Chondrocyte (in vitro differentiated cells): ENCODE results near the gene FAM180A. TPM values are rescaled to one million over a fixed set of nuclear protein-coding genes. Genes with fewer than 3 reads are reported as not detected.
"Not testable (repeated sequence)": the region's sequence is repeated elsewhere in the genome, so short reads cannot be mapped to it uniquely, and the experiment has no call there.

Source experiments
- DNase-seq: peaks from one replicate; pipeline ENCODE4 v3.0.0; 2021; ENCODE audit warnings: mixed read lengths, low spot score
- H3K27ac Mint-ChIP-seq: one replicate; pipeline ENCODE4 v1.8.0; 2021; ENCODE audit warnings: mild to moderate bottlenecking, moderate library complexity, mixed read lengths; ENCODE audit not compliant: unreplicated experiment
- H3K27me3 Mint-ChIP-seq: 2 replicates; pipeline ENCODE4 v1.8.0; 2021; ENCODE audit warnings: low read depth, mixed read lengths
- H3K36me3 Mint-ChIP-seq: 2 replicates; pipeline ENCODE4 v1.8.0; 2021; ENCODE audit warnings: low read depth, mixed read lengths
- H3K4me1 Mint-ChIP-seq: 2 replicates; pipeline ENCODE4 v1.8.0; 2021; ENCODE audit warnings: low read depth, mild to moderate bottlenecking, mixed read lengths
- H3K4me3 Mint-ChIP-seq: one replicate; pipeline ENCODE4 v1.8.0; 2021; ENCODE audit warnings: mild to moderate bottlenecking, moderate library complexity, mixed read lengths; ENCODE audit not compliant: unreplicated experiment
- H3K9me3 Mint-ChIP-seq: 2 replicates; pipeline ENCODE4 v1.8.0; 2021; ENCODE audit warnings: low read depth, mixed read lengths
- total RNA-seq: library from RNA; stranded (reverse); gene quantifications from 3 replicates; pipeline ENCODE4 v1.2.1, GENCODE V29; 2021
- TF ChIP-seq, protein P1 (sequence below): fragments of 200-600 bp; sonication (generic); IDR thresholded peaks from 2 replicates; pipeline ENCODE4 v1.5.0; 2021; ENCODE audit warnings: antibody characterized with exemption, mild to moderate bottlenecking, moderate library complexity

FAM180A gene
- total RNA-seq, 1 donor from 2014 or later: 0.27 TPM

DNA sequence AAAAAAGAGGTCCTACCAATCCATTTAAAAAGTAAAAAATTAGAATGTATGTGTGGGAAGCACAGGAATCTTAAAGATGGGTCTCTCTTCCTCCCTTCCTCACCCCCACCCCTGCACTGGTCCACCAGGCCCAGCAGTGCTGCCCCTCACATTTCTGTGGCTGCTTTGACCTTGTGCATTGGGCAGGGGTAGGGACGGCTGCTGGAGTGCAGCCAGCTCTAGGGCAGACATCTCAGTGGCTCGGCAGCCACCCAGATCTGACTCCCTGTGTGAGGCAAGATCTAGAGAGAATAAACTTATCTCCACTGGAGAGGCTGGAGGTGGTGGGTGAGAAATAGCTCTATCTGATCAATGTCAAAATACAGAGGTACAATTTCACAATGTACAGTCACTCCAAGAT is 6.7 kb downstream of the FAM180A start:
- DNase-seq: no peak
- TF ChIP-seq, protein P1, sequence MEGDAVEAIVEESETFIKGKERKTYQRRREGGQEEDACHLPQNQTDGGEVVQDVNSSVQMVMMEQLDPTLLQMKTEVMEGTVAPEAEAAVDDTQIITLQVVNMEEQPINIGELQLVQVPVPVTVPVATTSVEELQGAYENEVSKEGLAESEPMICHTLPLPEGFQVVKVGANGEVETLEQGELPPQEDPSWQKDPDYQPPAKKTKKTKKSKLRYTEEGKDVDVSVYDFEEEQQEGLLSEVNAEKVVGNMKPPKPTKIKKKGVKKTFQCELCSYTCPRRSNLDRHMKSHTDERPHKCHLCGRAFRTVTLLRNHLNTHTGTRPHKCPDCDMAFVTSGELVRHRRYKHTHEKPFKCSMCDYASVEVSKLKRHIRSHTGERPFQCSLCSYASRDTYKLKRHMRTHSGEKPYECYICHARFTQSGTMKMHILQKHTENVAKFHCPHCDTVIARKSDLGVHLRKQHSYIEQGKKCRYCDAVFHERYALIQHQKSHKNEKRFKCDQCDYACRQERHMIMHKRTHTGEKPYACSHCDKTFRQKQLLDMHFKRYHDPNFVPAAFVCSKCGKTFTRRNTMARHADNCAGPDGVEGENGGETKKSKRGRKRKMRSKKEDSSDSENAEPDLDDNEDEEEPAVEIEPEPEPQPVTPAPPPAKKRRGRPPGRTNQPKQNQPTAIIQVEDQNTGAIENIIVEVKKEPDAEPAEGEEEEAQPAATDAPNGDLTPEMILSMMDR: no peak
- Mint-ChIP-seq H3K27ac (no peak overlapping the region), H3K27me3 (no peaks in the 10 kb centered on the region), H3K9me3 (no peaks in the 10 kb centered on the region), H3K4me1 (peaks cover 28% of the 10 kb centered on the region), H3K4me3 (no peak overlapping the region), H3K36me3 (no peaks in the 10 kb centered on the region)

DNA sequence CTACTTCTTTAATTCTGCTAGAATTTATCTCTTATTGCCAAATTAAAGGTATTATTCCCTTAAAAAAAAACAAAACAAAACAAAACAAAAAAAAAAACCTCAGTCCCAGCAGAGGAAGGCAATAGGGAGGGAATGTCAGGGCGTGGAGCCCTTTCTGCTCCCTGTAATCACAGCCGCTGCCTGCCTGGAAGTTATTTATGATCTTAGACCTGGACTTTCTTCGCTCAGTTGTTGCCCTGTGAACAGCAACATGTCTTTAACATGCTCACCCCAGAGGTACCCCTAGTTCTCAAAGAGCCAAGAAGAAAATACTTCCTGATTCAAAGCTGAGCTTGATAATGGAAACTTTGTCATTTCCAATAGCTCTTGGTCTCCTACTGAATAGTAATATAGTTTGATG is 7.7 kb downstream of the FAM180A start:
- Mint-ChIP-seq H3K27me3 (no peaks in the 10 kb centered on the region), H3K4me3 (no peak overlapping the region)

DNA sequence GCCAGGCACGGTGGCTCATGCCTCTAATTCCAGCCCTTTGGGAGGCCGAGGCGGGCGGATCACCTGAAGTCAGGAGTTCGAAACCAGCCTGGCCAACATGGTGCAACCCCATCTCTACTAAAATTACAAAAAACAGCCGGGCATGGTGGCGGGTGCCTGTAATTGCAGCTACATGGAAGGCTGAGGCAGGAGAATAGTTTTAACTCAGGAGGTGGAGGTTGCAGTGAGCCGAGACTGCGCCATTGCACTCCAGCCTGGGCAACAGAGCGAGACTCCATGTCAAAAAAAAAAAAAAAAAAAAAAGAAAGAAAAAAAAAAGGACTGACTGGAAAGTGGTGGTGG is 11.3 kb downstream of the FAM180A start:
- TF ChIP-seq, protein P1: peak; percentile 14
- not testable (repeated sequence) for H3K27ac Mint-ChIP-seq, H3K9me3 Mint-ChIP-seq

More for the DNA sequence above, 7.7 kb downstream of the FAM180A start:
- Mint-ChIP-seq H3K4me1 (peaks cover 23% of the 10 kb centered on the region), H3K36me3 (no peaks in the 10 kb centered on the region), H3K9me3 (no peaks in the 10 kb centered on the region), H3K27ac (no peak overlapping the region)
- DNase-seq: no peak
- TF ChIP-seq, protein P1: no peak

DNA sequence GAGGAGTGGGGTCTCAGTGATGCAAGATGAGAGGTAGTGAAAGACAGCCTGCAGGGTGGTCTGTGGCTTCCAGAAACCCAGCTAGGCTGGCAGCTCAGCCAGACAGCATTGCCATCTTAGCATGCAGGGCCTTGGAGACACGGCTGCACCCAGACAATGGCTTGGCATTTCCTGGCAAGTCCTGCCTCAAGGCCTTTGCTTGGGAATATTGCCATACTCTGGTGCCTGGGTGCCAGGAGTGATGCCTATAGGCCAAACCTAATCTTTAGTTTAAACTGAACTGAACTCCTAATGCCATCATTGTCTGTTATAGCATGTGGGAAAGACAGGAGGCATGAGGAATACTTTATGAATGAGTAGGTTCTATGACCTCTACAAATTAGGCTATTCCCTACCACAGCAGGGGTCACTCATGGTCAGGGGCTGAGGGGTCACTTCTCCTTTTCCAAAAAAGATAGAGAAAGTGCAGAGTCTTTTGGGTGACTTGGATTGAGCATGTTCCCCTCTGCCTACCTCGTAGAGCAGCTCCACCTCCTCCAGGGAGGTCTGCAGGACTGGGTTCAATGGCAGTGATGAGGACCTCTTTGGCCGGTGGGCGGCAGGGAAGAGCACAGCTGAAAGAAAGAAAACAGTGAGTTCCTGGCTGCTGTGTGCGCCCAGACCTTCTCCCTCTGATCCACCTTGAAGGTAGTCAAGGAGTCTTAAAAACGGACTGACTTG is 11.9 kb downstream of the FAM180A start:
- DNase-seq: no peak
- H3K36me3 Mint-ChIP-seq: no peaks in the 10 kb centered on the region
- no peaks in the 10 kb centered on the region for H3K4me1 Mint-ChIP-seq
- TF ChIP-seq, protein P1: no peak
- no peaks in the 10 kb centered on the region for H3K9me3 Mint-ChIP-seq
- H3K27ac Mint-ChIP-seq: no peak overlapping the region
- H3K4me3 Mint-ChIP-seq: no peak overlapping the region
- H3K27me3 Mint-ChIP-seq: peaks cover 3% of the 10 kb centered on the region

More for the DNA sequence above, 11.3 kb downstream of the FAM180A start:
- not testable (repeated sequence) for DNase-seq, H3K27me3 Mint-ChIP-seq, H3K4me1 Mint-ChIP-seq, H3K36me3 Mint-ChIP-seq, H3K4me3 Mint-ChIP-seq

DNA sequence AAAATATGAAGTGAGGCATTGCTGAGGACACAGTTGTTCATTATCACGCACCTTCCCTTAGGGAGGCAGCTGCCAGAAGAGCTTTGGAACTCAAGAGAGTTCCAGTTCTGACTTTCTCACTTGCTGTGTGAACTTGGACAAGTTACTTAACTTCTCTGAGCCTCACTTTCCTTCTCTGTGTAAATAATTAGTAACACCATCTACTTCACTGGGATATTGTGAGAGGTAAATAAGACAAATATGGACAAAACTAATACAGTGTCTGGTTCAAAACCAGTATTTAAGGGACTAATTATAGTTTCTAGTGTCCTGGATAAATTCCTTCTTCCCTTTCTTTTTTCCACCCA is 14.3 kb downstream of the FAM180A start:
- peaks cover 5% of the 10 kb centered on the region for H3K27me3 Mint-ChIP-seq
- H3K4me3 Mint-ChIP-seq: no peak overlapping the region
- TF ChIP-seq, protein P1: no peak
- H3K4me1 Mint-ChIP-seq: no peaks in the 10 kb centered on the region
- no peaks in the 10 kb centered on the region for H3K9me3 Mint-ChIP-seq
- no peak overlapping the region for H3K27ac Mint-ChIP-seq
- no peak for DNase-seq
- H3K36me3 Mint-ChIP-seq: no peaks in the 10 kb centered on the region
